HG02798 (cell line): ENCODE measurements around the gene LMNTD1.

ENCODE experiments used
- ATAC-seq: cut with Tn5 transposase; IDR thresholded peaks from one replicate; pipeline ENCODE4 v1.9.1; 2021; ENCODE audit warnings: mild to moderate bottlenecking; ENCODE audit not compliant: unreplicated experiment, poor library complexity

The LMNTD1 gene

GRCh38 chr12:25557830-25558436 lies 4.8 kb upstream of the LMNTD1 start:
- no peak for ATAC-seq

- ATAC-seq = no peak
Measured at GRCh38 chr12:25556153-25556552, 3.1 kb upstream of the LMNTD1 start.

GRCh38 chr12:25552681-25553080 lies 402 bp downstream of the LMNTD1 start:
- no peak for ATAC-seq

DNA sequence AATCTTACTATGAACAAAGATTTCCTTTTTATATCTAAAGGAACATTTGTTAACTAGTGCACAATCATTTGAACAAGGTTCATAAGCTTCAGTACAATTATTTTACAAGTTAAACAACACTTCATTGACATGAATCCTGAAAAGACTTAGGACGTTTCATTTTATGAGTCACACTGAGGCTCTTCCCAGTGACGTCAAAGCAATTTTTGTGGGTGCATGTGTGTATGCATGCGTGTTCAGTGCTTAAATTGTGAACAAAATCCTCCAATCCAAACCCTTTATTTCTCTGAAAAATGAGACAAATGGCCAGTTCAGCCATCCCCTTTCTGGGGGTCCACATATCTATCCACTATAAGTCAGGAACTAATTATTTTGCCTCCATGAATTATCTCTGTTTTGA lies 2.9 kb downstream of the LMNTD1 start:
- no peak for ATAC-seq

- ATAC-seq = no peak
Measured at GRCh38 chr12:25549120-25549519, 4.0 kb downstream of the LMNTD1 start.

GRCh38 chr12:25546318-25546717 lies 6.8 kb downstream of the LMNTD1 start:
- no peak for ATAC-seq

GRCh38 chr12:25533150-25533549 lies 19.9 kb downstream of the LMNTD1 start:
- ATAC-seq = no peak

DNA sequence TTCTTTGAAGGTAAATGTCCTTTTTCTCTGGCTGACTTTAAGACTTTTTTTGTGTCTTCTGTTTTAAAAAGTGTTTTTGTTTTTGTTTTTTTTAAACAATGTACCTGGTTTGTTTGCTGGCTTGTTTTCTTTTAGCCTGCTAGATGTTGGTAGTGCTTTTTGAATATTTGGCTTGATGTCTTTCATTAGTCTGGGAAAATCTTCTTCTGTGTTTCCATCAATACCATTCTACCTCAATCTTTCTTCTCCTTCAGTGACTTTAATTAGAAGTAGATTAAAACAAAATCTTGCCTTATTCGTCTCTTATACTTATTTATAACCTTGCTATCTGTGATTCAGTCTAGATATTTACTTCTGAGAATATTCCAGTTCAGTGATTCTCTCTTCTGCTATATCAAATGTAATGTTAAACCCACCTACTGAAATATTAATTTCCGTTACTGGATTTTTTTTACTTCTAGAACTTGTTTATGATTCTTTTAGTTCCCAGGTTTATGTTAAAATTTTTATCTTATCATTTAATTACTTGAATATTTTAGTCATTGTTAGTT lies 21.5 kb downstream of the LMNTD1 start:
- no peak for ATAC-seq

DNA sequence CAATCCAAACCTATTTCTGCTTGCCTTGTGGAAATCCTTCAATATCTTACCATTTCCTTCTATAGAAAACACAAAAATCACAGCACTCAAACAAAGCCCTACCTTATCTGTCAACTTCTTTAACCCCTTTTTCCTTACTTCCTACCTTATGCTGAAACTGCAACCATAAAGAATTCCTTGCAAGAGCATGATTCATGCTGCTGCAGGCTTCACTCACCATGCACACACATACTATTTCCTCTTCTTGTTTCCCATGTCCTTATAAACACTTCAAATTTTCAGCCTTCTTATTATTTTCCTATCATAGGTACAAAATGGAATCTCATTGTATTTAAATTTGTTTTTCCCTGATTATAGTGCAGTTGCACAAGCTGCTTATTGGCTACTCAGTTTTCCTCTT lies 23.3 kb downstream of the LMNTD1 start:
- no peak for ATAC-seq

DNA sequence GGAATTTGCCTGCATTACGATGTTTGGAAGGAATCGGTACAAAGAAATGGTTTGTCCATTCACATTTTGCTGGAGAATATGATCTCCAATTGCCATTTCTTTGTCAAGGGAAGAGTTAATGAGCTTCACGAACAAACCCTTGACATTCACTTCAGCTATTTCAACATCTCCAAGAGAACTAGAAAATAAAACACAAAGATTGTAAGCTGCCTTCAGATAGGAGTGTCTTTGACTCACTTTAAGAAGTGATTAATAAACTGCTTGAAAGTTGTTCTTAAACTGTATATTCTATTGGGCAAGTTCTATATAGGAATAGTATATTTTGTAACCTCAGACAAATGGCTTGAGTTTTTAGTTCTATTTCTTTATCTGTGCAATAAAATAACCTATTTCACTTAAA lies 26.3 kb downstream of the LMNTD1 start:
- no peak for ATAC-seq

DNA sequence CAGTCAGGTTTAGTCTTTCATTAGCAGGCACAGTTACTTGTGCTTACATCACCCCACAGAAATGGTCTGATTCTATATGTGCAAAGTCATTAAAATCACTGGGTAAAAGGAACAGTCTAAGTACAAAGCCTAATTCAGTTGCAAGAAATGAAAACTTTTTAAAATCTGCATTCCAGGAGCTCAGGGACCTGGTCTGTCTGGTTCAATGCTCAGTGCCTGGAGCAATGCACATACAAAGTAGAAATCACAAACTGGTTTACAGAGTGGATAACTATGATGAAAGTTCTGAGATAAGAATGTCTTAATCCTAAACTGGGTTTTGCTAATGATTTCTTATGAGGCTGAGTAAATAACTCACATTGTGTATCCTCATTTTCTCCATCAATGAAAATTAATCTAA lies 28.7 kb downstream of the LMNTD1 start:
- ATAC-seq = no peak

- ATAC-seq = no peak
Measured at GRCh38 chr12:25521625-25522256, 31.3 kb downstream of the LMNTD1 start.

DNA sequence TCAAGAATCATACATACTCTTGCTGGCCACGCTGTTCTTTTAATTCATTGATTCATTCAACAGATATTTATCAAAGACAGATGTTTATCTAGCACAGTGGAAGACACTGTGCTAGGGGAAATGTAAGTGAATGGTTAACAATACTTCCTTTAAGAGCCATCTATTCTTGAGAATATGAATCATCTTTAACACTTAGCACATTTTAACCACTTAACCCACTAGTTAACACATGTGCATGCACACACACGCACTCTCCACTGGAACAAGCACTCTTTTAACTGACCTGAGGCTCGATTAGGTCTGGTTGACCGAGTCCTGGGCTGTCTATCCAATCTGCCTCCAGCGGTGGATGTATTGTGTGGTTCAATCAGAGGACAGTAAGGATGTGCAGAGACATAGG lies 34.6 kb downstream of the LMNTD1 start:
- peak; percentile 85 for ATAC-seq

DNA sequence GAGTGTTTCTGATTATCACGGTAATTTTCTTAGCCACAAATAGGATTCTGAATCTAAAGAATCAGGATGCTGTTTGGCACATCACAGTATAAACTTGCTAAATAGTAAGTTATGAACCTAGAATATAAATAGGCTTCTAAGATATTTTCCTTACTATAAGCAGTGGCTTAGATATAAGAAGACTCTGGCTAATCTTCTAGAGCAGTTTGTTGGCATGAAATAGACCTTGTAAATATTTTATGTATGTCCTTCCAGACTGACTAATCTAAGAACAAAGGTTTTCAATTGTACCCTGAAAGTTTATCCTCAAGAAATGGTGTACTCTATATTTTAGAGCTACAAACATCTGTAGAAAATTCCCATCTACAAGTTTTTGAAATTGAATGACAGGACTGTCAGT lies 48.3 kb downstream of the LMNTD1 start:
- ATAC-seq = no peak

DNA sequence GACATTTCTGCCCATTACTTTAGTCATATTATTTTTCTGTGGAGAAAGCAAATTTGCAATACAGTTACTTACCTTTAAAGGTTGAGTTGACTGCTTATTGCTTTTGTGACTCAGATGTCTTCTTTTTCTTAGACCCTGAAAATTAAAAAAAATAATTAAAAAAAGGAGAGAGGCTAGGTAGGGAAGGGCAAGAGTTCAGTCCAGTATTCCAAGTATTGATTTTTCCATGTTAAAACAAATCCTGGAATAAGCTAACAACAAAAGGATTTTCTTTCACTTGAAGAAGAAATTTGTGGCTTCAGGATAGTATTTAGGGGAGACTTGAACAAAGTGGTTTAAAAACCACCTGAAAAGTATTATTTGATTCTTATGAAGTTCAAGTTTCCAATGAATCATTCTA lies 49.4 kb downstream of the LMNTD1 start:
- no peak for ATAC-seq

GRCh38 chr12:25502596-25502995 lies 50.5 kb downstream of the LMNTD1 start:
- ATAC-seq = no peak

DNA sequence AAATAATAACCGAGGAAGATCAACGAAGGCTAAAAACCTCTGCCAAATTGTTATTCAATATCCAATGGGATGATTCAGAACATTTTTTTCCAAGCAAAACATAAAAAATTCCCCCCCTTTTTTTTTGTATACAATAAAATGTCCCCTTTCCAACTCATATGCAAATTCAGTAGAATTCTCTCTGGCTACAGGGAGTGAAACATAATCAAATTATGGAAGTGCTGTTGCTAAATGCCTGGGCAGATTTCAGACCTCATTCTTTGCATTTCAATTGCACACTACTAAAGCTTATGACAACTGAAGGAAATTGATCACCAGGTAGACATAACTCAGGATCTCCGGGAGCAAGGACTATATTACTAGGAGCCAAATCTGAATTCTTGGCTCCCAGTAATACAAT lies 51.0 kb downstream of the LMNTD1 start:
- ATAC-seq = no peak

DNA sequence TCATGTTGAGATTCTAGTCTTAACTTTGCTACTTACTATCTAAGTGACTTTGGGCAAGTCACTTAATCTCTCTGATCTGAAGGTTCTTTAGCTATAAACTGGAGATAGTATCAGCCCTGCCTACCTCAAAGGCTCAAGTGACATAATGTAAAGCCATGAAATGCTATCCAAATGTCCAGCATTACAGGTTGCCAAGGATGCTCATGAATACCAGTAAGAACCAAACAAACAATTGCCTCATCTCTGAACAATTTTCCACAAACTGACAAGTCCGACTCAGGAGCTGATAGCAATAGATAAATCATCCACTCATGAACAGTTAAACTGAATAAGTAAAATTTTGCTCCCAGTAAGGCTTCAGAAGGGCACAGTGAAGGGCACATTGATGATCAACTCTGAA lies 51.5 kb downstream of the LMNTD1 start:
- ATAC-seq = no peak

DNA sequence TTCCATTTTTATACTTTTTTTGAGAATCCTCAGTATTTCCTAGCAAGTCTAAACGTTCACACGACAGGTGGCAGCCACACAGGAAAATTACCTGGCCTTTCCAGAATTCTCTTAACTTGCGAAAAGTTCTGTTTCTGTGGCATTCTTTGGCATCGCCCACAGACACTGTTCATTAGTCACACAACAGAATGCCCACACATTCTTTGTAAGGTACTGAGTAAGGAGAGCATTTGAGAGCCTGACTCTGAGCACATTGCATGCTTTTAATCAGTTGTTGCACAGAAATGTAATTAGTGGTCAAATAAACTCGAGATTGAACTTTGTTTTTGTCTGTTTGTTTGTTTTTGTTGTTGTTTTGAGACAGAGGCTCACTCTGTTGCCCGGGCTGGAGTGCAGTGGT lies 52.4 kb downstream of the LMNTD1 start:
- no peak for ATAC-seq

GRCh38 chr12:25497021-25497420 lies 56.1 kb downstream of the LMNTD1 start:
- no peak for ATAC-seq

- no peak for ATAC-seq
Measured at GRCh38 chr12:25496098-25496587, 56.9 kb downstream of the LMNTD1 start.
